Osteocyte (in vitro differentiated cells): ENCODE results near the gene WIPI1. TPM values are rescaled to one million over a fixed set of nuclear protein-coding genes. Genes with fewer than 3 reads are reported as not detected.
"Not testable (repeated sequence)": the region's sequence is repeated elsewhere in the genome, so short reads cannot be mapped to it uniquely, and the experiment has no call there.

ENCODE experiments used
- DNase-seq: peaks from one replicate; pipeline ENCODE4 v3.0.0; 2021; ENCODE audit warnings: mixed read lengths; ENCODE audit not compliant: unreplicated experiment; ENCODE audit errors: extremely low spot score
- H3K27ac Mint-ChIP-seq: one replicate; pipeline ENCODE4 v1.8.0; 2021; ENCODE audit warnings: mild to moderate bottlenecking, mixed read lengths; ENCODE audit not compliant: unreplicated experiment
- H3K27me3 Mint-ChIP-seq: one replicate; pipeline ENCODE4 v1.8.0; 2021; ENCODE audit warnings: mixed read lengths; ENCODE audit not compliant: unreplicated experiment
- H3K36me3 Mint-ChIP-seq: one replicate; pipeline ENCODE4 v1.8.0; 2021; ENCODE audit warnings: mixed read lengths; ENCODE audit not compliant: unreplicated experiment
- H3K4me1 Mint-ChIP-seq: one replicate; pipeline ENCODE4 v1.8.0; 2021; ENCODE audit warnings: mixed read lengths; ENCODE audit not compliant: unreplicated experiment
- H3K4me3 Mint-ChIP-seq: one replicate; pipeline ENCODE4 v1.8.0; 2021; ENCODE audit warnings: mild to moderate bottlenecking, moderate library complexity, mixed read lengths; ENCODE audit not compliant: unreplicated experiment
- H3K9me3 Mint-ChIP-seq: one replicate; pipeline ENCODE4 v1.8.0; 2021; ENCODE audit warnings: mixed read lengths; ENCODE audit not compliant: unreplicated experiment
- total RNA-seq: library from RNA; stranded (reverse); gene quantifications from 2 replicates; pipeline ENCODE4 v1.2.1, GENCODE V29; 2021
- TF ChIP-seq, protein P1 (sequence below): fragments of 200-600 bp; sonication (generic); IDR thresholded peaks from 2 replicates; pipeline ENCODE4 v1.5.0; 2021; ENCODE audit warnings: antibody characterized with exemption, mild to moderate bottlenecking, moderate library complexity

The WIPI1 gene
- total RNA-seq, 1 donor from 2014 or later, result 74.5 TPM

DNA sequence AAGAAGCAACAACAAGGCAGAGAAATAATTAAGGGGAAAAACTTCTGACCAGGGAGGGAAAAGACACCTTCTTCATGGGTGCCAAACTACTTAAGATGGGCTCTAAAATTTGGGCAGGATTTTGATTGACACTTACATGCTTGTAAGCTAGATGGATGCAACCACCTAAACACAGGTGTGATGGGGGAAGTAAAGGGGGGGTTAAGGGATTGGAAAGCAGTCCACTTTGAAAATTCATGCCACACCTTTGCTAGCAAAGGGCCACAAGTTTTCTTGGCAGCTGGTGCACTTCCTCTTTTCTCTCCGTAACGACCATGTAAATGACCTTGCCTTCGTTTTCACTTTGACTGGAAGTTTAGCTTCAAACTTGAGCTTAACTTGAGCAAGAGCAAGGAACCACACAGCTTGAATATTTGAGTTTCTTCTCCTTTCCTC is 40.6 kb upstream of the WIPI1 start:
- no peak overlapping the region for H3K4me3 Mint-ChIP-seq

DNA sequence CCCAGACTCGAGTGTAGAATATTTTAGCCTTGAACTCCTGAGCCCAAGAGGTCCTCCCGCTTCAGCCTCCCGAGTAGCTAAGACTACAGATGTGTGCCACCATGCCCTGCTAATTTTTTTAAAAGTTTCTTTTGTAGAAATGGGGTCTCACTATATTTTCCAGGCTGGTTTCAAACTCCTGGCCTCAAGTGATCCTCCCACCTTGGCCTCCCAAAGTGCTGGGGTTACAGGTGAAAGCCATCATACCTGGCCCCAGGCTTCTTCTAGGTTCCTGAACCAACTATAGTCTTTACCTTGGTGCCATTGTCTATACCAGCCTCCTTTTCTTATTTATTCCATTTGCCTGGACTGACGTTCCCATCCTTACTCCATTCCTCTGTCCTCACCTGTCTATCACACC is 37.8 kb upstream of the WIPI1 start:
- TF ChIP-seq, protein P1, sequence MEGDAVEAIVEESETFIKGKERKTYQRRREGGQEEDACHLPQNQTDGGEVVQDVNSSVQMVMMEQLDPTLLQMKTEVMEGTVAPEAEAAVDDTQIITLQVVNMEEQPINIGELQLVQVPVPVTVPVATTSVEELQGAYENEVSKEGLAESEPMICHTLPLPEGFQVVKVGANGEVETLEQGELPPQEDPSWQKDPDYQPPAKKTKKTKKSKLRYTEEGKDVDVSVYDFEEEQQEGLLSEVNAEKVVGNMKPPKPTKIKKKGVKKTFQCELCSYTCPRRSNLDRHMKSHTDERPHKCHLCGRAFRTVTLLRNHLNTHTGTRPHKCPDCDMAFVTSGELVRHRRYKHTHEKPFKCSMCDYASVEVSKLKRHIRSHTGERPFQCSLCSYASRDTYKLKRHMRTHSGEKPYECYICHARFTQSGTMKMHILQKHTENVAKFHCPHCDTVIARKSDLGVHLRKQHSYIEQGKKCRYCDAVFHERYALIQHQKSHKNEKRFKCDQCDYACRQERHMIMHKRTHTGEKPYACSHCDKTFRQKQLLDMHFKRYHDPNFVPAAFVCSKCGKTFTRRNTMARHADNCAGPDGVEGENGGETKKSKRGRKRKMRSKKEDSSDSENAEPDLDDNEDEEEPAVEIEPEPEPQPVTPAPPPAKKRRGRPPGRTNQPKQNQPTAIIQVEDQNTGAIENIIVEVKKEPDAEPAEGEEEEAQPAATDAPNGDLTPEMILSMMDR, result no peak
- no peaks in the 10 kb centered on the region for H3K9me3 Mint-ChIP-seq
- no peak overlapping the region for H3K27ac Mint-ChIP-seq
- H3K36me3 Mint-ChIP-seq, result no peaks in the 10 kb centered on the region
- peaks cover 2% of the 10 kb centered on the region for H3K4me1 Mint-ChIP-seq
- H3K27me3 Mint-ChIP-seq, result peaks cover 16% of the 10 kb centered on the region
- H3K4me3 Mint-ChIP-seq, result no peak overlapping the region
- DNase-seq, result no peak

More for the DNA sequence above, 40.6 kb upstream of the WIPI1 start:
- Mint-ChIP-seq H3K4me1 (no peaks in the 10 kb centered on the region), H3K9me3 (no peaks in the 10 kb centered on the region), H3K36me3 (no peaks in the 10 kb centered on the region), H3K27me3 (peaks cover 22% of the 10 kb centered on the region), H3K27ac (no peak overlapping the region)
- TF ChIP-seq, protein P1, result no peak
- DNase-seq, result no peak

DNA sequence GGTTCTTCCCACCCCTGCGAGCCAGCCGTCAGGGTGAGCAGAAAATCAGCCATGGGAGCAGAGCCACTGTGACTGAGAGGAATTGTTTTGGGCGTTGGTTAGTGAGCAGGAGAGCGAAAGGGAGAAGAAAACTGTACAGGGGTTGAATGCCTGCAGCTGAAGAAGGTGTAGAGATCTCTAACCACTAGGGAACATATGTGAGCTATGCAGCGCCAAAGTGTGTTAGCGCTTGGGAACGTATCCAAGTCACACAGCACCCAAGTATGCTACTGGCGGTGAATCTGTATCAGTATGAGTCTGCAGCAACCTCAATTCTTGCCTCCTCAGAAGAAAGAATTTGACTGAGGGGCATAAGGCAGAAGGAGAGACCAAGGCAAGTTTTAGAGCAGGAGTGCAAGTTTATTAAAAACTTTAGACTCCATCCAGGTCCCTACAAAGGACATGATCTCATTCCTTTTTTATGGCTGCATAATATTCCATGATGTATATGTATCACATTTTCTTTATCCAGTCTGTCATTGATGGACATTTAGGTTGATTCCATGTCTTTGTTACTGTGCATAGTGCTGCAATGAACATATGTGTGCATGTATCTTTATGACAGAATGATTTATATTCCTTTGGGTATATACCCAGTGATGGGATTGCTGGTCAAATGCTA is 35.2 kb upstream of the WIPI1 start:
- not testable (repeated sequence) for H3K4me3 Mint-ChIP-seq, H3K9me3 Mint-ChIP-seq, H3K4me1 Mint-ChIP-seq, DNase-seq, H3K27ac Mint-ChIP-seq, H3K36me3 Mint-ChIP-seq
- peaks cover 10% of the 10 kb centered on the region for H3K27me3 Mint-ChIP-seq

- no peak overlapping the region for H3K4me3 Mint-ChIP-seq
- H3K27ac Mint-ChIP-seq, result no peak overlapping the region
- TF ChIP-seq, protein P1, result no peak
- H3K27me3 Mint-ChIP-seq, result peaks cover 13% of the 10 kb centered on the region
- no peaks in the 10 kb centered on the region for H3K9me3 Mint-ChIP-seq
- no peaks in the 10 kb centered on the region for H3K36me3 Mint-ChIP-seq
- DNase-seq, result no peak
- H3K4me1 Mint-ChIP-seq, result peaks cover 2% of the 10 kb centered on the region
These were observed 34.3 kb upstream of the WIPI1 start for GRCh38 chr17:68491381-68492231.

DNA sequence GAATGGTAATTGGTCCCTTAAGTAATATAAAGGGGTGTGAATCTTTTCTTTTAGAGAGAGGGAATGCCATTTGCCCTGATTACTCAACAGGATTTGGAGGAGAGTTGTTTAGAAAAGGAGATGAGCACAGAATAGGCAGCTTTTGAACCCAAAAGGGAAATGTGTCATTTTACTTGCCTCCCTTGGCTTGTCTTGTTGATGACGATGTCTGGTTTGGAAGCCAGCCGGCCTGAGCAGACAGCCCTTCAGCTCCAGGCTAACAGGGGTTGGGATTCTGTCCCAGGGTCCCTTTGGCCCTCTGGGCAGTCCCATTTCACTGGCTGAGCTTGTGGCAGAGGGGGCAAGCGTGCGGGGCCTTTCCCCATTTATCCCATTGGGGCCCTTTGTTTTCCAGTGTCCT is 32.6 kb upstream of the WIPI1 start:
- H3K36me3 Mint-ChIP-seq, result no peaks in the 10 kb centered on the region
- TF ChIP-seq, protein P1, result no peak
- DNase-seq, result no peak
- H3K4me3 Mint-ChIP-seq, result no peak overlapping the region
- H3K27ac Mint-ChIP-seq, result no peak overlapping the region
- peaks cover 30% of the 10 kb centered on the region for H3K27me3 Mint-ChIP-seq
- no peaks in the 10 kb centered on the region for H3K9me3 Mint-ChIP-seq
- peaks cover 2% of the 10 kb centered on the region for H3K4me1 Mint-ChIP-seq
